ENCODE results near the gene SPTBN1. TPM values are rescaled to one million over a fixed set of nuclear protein-coding genes. Genes with fewer than 3 reads are reported as not detected.

SPTBN1 gene
- total RNA-seq, 1 donor from 2014 or later: 224 TPM

DNA sequence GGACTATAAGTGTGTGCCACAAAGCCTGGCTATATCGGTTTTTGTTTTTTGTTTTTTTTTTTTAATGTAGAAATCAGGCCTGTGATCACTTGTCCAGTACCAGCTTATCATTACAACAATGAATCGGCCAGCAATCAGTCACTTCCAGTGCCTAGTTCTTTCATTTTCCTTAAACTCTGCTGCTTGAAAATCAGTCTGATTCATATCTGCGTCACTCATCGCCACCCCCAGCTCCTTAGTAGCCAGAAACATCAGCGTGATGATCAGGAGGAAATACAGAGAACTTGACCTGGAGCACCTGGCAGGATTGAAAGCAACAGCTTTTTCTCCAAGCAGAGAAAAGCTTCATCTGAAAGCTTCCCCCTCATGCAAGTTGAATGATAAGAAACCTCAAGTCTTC, 75.4 kb downstream of the SPTBN1 start:
- no peak overlapping the region for H3K4me3 ChIP-seq (ENCODE audit: low read depth, low read length)
- TF ChIP-seq, protein P1, sequence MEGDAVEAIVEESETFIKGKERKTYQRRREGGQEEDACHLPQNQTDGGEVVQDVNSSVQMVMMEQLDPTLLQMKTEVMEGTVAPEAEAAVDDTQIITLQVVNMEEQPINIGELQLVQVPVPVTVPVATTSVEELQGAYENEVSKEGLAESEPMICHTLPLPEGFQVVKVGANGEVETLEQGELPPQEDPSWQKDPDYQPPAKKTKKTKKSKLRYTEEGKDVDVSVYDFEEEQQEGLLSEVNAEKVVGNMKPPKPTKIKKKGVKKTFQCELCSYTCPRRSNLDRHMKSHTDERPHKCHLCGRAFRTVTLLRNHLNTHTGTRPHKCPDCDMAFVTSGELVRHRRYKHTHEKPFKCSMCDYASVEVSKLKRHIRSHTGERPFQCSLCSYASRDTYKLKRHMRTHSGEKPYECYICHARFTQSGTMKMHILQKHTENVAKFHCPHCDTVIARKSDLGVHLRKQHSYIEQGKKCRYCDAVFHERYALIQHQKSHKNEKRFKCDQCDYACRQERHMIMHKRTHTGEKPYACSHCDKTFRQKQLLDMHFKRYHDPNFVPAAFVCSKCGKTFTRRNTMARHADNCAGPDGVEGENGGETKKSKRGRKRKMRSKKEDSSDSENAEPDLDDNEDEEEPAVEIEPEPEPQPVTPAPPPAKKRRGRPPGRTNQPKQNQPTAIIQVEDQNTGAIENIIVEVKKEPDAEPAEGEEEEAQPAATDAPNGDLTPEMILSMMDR (conservative IDR thresholded peaks at IDR 0.05; ENCODE audit: low read depth, low read length): no peak
- DNase-seq (ENCODE audit: low read depth): peak; percentile 83

DNA sequence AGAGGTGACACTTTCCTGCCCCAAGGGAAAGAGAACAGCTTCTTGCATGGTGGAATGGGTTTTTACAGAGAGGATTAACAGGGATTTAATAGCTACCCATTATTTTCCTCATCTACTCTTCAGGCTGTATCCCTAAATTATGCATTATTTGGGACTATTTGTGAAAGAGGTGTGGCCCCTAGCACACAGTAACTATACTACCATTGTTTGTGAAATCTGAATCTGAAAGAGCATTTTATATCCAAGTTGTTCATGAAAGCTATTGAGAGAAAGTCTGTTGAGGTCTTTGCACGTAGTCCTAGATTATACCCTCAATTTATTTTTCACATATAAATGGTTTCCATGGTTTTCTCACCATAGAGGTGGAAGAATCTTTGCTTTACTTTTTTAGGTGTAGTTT, 78.1 kb downstream of the SPTBN1 start:
- TF ChIP-seq, protein P1 (conservative IDR thresholded peaks at IDR 0.05; ENCODE audit: low read depth, low read length): no peak
- no peak for DNase-seq (ENCODE audit: low read depth)
- no peak overlapping the region for H3K4me3 ChIP-seq (ENCODE audit: low read depth, low read length)

DNA sequence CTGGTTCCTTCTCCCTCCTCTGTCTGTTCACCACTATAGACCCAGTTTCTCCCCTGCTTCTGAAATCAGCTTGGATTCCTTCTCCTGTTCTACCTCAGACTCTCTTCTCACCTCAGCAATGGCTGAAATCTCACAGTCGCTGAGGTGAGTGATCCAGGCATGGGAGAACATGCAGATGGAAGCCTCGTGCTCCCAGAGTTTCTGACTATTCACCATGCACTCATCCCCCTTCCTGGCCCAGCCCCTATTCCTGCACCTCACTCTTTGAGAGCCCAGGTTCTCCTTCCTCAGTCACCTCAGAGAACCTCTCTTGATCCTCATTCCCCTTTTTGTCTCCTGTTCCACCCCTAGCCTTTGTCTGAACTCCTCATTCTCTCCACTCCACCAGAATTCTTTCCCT, 78.5 kb downstream of the SPTBN1 start:
- no peak overlapping the region for H3K4me3 ChIP-seq (ENCODE audit: low read depth, low read length)
- no peak for DNase-seq (ENCODE audit: low read depth)
- TF ChIP-seq, protein P1 (conservative IDR thresholded peaks at IDR 0.05; ENCODE audit: low read depth, low read length): no peak

DNA sequence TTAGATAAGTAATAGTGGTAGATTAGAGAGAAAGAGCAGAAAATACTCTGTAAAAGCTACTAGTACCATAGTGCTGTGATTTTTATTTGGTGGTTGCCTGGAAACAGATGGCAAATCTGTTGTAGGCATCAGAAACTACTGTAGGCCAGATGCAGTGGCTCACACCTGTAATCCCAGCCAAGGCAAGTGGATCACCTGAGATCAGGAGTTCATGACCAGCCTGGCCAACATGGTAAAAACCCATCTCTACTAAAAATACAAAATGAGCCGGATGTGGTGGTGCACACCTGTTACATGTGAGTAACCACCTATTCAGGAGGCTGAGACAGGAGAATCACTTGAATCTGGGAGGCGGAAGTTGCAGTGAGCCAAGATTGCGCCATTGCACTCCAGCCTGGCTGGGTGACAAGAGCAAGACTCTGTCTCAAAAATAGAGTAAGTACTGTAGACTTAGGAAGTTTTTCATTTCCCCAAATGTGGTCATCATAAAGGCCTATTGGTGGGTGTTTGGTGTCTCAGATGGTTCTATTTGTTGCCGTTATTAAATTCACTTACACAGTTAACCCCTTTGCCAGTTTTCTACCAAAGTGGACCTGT, 79.6 kb downstream of the SPTBN1 start:
- DNase-seq (ENCODE audit: low read depth): no peak
- H3K4me3 ChIP-seq (ENCODE audit: low read depth, low read length): no peak overlapping the region
- TF ChIP-seq, protein P1 (conservative IDR thresholded peaks at IDR 0.05; ENCODE audit: low read depth, low read length): no peak

DNA sequence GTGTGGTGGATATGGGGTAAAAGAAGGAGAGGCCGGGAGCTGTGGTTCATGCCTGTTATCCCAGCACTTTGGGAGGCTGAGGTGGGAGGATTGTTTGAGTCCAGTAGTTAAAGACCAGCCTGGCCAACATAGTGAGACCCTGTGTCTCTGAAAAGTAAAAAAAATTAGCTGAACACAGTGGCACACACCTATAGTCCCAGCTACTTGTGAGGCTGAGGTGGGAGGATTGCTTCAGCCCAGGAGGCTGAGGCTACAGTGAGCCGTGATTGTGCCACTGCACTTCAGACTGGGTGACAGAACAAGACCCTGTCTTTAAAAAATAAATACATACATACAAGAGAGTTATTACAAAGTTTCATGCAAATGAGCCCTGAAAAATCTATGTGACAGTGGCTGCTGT, 80.6 kb downstream of the SPTBN1 start:
- TF ChIP-seq, protein P1 (conservative IDR thresholded peaks at IDR 0.05; ENCODE audit: low read depth, low read length): no peak
- no peak overlapping the region for H3K4me3 ChIP-seq (ENCODE audit: low read depth, low read length)
- no peak for DNase-seq (ENCODE audit: low read depth)

DNA sequence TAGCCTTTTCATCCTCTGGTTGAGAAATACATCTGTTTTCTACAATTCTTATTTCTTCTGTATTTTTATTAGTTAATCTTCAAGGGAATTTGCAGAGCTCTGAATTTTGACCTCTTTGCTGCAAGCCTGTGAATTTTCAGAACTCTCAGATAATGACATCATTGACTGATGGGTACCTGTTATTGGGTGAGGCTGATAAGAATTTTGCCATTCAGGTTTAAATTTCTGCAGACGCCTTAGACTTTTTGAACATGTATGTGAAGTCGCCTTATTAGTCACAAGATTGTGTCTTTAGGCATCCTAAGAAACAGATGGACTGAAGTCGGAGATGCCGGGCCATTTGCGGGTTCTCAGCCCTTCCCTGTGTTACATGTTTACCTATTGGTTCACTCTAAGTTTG, 82.4 kb downstream of the SPTBN1 start:
- no peak for DNase-seq (ENCODE audit: low read depth)
- no peak overlapping the region for H3K4me3 ChIP-seq (ENCODE audit: low read depth, low read length)
- TF ChIP-seq, protein P1 (conservative IDR thresholded peaks at IDR 0.05; ENCODE audit: low read depth, low read length): no peak

DNA sequence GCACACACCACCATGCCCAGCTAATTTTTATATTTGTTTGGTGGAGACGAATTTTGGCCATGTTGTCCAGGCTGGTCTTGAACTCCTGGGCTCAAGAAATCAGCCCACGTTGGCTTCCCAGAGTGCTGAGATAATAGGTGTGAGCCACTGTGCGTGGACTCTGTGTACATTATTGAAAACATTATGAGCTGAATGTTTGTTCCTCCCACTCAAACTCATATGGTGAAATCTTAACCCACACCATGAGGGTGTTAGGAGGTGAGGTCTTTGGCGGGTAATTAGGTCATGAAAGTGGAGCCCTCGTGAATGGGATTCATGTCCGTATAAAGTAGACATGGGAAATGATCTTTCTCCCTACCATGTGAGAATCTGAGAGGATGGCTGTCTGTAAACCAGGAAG, 83.6 kb downstream of the SPTBN1 start:
- H3K4me3 ChIP-seq (ENCODE audit: low read depth, low read length): no peak overlapping the region
- TF ChIP-seq, protein P1 (conservative IDR thresholded peaks at IDR 0.05; ENCODE audit: low read depth, low read length): no peak
- no peak for DNase-seq (ENCODE audit: low read depth)

Data from epithelial cell of proximal tubule (primary cell).